ENCODE results near the gene PAOX.

The PAOX gene

GRCh38 chr10:133359554-133359971, 19.5 kb upstream of the PAOX start:
- no peak overlapping the region for H3K4me3 ChIP-seq (ENCODE audit: low read length, poor library complexity, severe bottlenecking)
- no peaks in the 10 kb centered on the region for H4K20me1 ChIP-seq (ENCODE audit: insufficient read depth, low read length, poor library complexity, severe bottlenecking)
- no peaks in the 10 kb centered on the region for H3K9me3 ChIP-seq (ENCODE audit: insufficient read depth, low read depth, low read length)
- peaks cover 10% of the 10 kb centered on the region; the same call in 1 of the 2 replicates for H3K36me3 ChIP-seq (ENCODE audit: insufficient read depth, low read length)
- TF ChIP-seq EZH2phosphoT487 (IDR thresholded peaks at IDR 0.05; ENCODE audit: borderline replicate concordance) (no peak), CTCF (conservative IDR thresholded peaks at IDR 0.05; ENCODE audit: low read length) (no peak)
- H3K9me2 ChIP-seq (replicated peaks; ENCODE audit: low read depth, low read length), result no peaks in the 10 kb centered on the region
- H3K4me1 ChIP-seq (ENCODE audit: insufficient read depth, low read length, poor library complexity, severe bottlenecking), result no peaks in the 10 kb centered on the region
- no peak overlapping the region for H3K4me2 ChIP-seq (ENCODE audit: low read depth, low read length, poor library complexity, severe bottlenecking)
- peaks cover 3% of the 10 kb centered on the region; the same call in 1 of the 2 replicates for H3F3A ChIP-seq (ENCODE audit: low read depth)
- H2AFZ ChIP-seq (ENCODE audit: low read length), result no peak overlapping the region
- H3K27me3 ChIP-seq (ENCODE audit: insufficient read depth, low read length, poor library complexity, severe bottlenecking), result no peaks in the 10 kb centered on the region
- no peaks in the 10 kb centered on the region for H3K79me2 ChIP-seq (ENCODE audit: insufficient read depth, low read length)
- H3K9ac ChIP-seq (ENCODE audit: low read depth, low read length, poor library complexity, severe bottlenecking), result no peak overlapping the region

DNA sequence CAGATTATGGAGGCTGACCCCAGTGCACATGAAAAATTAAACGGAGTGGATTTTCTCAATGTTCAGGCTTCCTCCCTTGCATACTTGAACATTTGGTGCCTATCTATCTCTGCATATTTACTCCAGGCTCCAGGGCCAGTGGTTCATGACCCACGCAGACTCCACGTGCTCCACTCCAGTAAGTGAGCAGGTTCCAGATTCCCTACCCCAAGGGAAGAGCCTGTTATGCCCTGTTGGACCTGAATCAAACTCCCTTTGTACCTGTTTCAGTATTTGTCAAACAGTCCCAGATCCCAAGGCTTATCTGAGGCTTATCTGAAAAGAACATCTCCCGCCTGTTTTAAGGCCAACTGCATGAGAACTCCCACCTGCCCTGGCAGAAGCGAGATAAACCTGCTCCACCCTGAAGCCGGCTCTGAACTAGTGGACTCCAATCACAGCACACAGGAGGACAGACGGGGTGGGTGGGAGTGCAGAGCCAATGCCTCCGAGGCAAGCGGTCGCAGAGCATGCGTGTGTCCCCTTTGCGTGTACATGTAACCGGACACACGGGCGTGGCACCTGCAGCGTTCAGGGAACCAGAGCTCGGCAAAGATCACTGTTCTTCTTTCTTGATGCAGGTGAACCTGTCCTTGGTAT, 19.0 kb upstream of the PAOX start:
- no peaks in the 10 kb centered on the region for H3K9me2 ChIP-seq (replicated peaks; ENCODE audit: low read depth, low read length)
- no peak overlapping the region for H2AFZ ChIP-seq (ENCODE audit: low read length)
- no peak overlapping the region for H3K9ac ChIP-seq (ENCODE audit: low read depth, low read length, poor library complexity, severe bottlenecking)
- no peaks in the 10 kb centered on the region for H4K20me1 ChIP-seq (ENCODE audit: insufficient read depth, low read length, poor library complexity, severe bottlenecking)
- no peaks in the 10 kb centered on the region for H3K27me3 ChIP-seq (ENCODE audit: insufficient read depth, low read length, poor library complexity, severe bottlenecking)
- TF ChIP-seq EZH2phosphoT487 (IDR thresholded peaks at IDR 0.05; ENCODE audit: borderline replicate concordance), result no peak
- H3K9me3 ChIP-seq (ENCODE audit: insufficient read depth, low read depth, low read length), result no peaks in the 10 kb centered on the region
- no peak overlapping the region for H3K4me3 ChIP-seq (ENCODE audit: low read length, poor library complexity, severe bottlenecking)
- H3K4me1 ChIP-seq (ENCODE audit: insufficient read depth, low read length, poor library complexity, severe bottlenecking), result no peaks in the 10 kb centered on the region
- peaks cover 14% of the 10 kb centered on the region; the same call in 1 of the 2 replicates for H3K36me3 ChIP-seq (ENCODE audit: insufficient read depth, low read length)
- no peaks in the 10 kb centered on the region for H3K79me2 ChIP-seq (ENCODE audit: insufficient read depth, low read length)
- H3F3A ChIP-seq (ENCODE audit: low read depth), result peaks cover 3% of the 10 kb centered on the region; the same call in 1 of the 2 replicates
- no peak overlapping the region for H3K4me2 ChIP-seq (ENCODE audit: low read depth, low read length, poor library complexity, severe bottlenecking)

- Histone ChIP-seq H3K9me3 (ENCODE audit: insufficient read depth, low read depth, low read length) (no peaks in the 10 kb centered on the region), H3K79me2 (ENCODE audit: insufficient read depth, low read length) (no peaks in the 10 kb centered on the region), H3K4me3 (ENCODE audit: low read length, poor library complexity, severe bottlenecking) (no peak overlapping the region), H3F3A (ENCODE audit: low read depth) (peaks cover 3% of the 10 kb centered on the region; the same call in 1 of the 2 replicates), H2AFZ (ENCODE audit: low read length) (no peak overlapping the region), H3K9ac (ENCODE audit: low read depth, low read length, poor library complexity, severe bottlenecking) (no peak overlapping the region), H3K4me2 (ENCODE audit: low read depth, low read length, poor library complexity, severe bottlenecking) (no peak overlapping the region), H3K4me1 (ENCODE audit: insufficient read depth, low read length, poor library complexity, severe bottlenecking) (no peaks in the 10 kb centered on the region), H3K27me3 (ENCODE audit: insufficient read depth, low read length, poor library complexity, severe bottlenecking) (no peaks in the 10 kb centered on the region), H3K9me2 (replicated peaks; ENCODE audit: low read depth, low read length) (no peaks in the 10 kb centered on the region), H4K20me1 (ENCODE audit: insufficient read depth, low read length, poor library complexity, severe bottlenecking) (no peaks in the 10 kb centered on the region), H3K36me3 (ENCODE audit: insufficient read depth, low read length) (peaks cover 14% of the 10 kb centered on the region; the same call in 1 of the 2 replicates)
- no peak for TF ChIP-seq CTCF (conservative IDR thresholded peaks at IDR 0.05; ENCODE audit: low read length)
- TF ChIP-seq EZH2phosphoT487 (IDR thresholded peaks at IDR 0.05; ENCODE audit: borderline replicate concordance), result no peak
Measured at GRCh38 chr10:133361227-133361626, 17.8 kb upstream of the PAOX start.

All from Loucy (cell line).